ENCODE data around the gene TOM1L2.

DNA sequence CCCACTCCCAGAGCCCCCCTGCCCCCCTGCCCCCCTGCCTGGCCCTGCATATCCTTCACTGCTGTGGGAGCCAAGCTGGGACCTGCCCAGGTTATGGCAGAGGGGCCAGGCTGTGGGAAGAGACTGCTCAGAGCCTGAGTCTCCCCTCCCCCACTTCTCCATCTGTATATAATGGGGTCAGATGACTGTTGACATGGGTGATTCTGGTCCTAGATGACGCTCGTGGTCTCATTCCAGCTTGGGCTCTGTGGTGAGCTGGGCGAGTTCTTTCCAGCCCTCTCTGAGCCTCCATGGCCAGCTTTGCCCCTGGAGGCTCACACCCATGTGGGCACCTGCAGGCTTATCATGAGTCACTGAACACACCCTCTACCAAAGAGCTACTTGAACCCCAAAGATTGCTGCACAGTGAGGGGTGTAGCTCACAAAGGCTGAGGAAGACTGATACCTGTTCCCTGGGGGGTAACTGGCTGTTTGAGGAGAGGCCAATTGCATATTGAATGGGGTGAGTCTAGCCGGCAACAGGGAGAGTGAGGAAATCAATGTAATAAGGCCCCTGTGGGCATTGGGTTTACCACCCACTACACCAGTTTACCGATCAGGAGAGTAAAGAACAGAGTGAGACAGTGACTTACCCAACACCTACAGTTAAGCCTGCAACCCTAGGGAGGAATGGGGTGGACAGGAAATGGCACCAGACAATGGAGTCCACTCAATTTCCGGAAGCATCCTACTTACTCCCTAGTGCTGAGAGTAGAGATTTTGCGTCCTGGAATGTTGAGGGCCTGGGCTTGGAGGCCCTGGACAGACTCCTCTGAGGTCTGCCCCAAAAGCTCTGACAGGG, 131.2 kb downstream of the TOM1L2 start:
- TF ChIP-seq, protein P1, sequence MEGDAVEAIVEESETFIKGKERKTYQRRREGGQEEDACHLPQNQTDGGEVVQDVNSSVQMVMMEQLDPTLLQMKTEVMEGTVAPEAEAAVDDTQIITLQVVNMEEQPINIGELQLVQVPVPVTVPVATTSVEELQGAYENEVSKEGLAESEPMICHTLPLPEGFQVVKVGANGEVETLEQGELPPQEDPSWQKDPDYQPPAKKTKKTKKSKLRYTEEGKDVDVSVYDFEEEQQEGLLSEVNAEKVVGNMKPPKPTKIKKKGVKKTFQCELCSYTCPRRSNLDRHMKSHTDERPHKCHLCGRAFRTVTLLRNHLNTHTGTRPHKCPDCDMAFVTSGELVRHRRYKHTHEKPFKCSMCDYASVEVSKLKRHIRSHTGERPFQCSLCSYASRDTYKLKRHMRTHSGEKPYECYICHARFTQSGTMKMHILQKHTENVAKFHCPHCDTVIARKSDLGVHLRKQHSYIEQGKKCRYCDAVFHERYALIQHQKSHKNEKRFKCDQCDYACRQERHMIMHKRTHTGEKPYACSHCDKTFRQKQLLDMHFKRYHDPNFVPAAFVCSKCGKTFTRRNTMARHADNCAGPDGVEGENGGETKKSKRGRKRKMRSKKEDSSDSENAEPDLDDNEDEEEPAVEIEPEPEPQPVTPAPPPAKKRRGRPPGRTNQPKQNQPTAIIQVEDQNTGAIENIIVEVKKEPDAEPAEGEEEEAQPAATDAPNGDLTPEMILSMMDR (conservative IDR thresholded peaks at IDR 0.05 in 1 of 2, IDR thresholded peaks at IDR 0.05 in 1 of 2; ENCODE audit: low read depth in 1 of 2, low read length in 2 of 2) = no peak
- TF ChIP-seq EZH2 (IDR thresholded peaks at IDR 0.05; ENCODE audit: low read length, missing control alignments) = no peak

Measured in fibroblast of lung (primary cell).